DND-41 (cell line): ENCODE measurements around the gene OR10G4.

Source experiments
- EZH2 ChIP-seq: IDR thresholded peaks from 3 replicates; pipeline ENCODE4 v1.6.1; 2012; ENCODE audit warnings: borderline replicate concordance, low read depth, mild to moderate bottlenecking, moderate library complexity, low read length, inconsistent platforms; ENCODE audit not compliant: severe bottlenecking
- TF ChIP-seq, protein P1 (sequence below): IDR thresholded peaks from 2 replicates; pipeline ENCODE4 v1.5.1; 2012; ENCODE audit warnings: borderline replicate concordance, low read length, moderate library complexity, mild to moderate bottlenecking; ENCODE audit not compliant: poor library complexity, severe bottlenecking; ENCODE audit errors: extremely low read depth

DNA sequence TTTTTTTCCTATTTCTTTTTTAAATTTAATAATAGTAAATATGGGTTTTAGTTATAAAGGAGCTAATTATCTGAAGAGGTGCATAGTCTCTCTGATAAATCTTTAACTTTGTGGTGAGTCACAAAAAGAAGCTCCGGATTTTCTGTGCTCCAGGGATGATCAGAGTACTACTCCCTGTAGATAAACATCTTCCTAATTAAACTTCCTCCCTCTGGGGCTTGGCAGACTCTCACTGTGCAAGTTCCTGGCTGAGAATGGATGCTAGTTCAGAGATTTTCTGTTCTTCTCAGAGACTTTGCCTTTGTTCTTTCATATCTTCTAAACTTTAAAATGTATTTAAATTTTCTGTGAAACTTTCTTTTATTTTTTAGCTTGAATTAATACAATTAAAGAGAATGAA is 28.5 kb downstream of the OR10G4 start, which contains the start of gene OR10G7:
- no peak for TF ChIP-seq EZH2
- TF ChIP-seq, protein P1, sequence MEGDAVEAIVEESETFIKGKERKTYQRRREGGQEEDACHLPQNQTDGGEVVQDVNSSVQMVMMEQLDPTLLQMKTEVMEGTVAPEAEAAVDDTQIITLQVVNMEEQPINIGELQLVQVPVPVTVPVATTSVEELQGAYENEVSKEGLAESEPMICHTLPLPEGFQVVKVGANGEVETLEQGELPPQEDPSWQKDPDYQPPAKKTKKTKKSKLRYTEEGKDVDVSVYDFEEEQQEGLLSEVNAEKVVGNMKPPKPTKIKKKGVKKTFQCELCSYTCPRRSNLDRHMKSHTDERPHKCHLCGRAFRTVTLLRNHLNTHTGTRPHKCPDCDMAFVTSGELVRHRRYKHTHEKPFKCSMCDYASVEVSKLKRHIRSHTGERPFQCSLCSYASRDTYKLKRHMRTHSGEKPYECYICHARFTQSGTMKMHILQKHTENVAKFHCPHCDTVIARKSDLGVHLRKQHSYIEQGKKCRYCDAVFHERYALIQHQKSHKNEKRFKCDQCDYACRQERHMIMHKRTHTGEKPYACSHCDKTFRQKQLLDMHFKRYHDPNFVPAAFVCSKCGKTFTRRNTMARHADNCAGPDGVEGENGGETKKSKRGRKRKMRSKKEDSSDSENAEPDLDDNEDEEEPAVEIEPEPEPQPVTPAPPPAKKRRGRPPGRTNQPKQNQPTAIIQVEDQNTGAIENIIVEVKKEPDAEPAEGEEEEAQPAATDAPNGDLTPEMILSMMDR, result no peak
